Measurements from ENCODE around the gene KCNQ1.
A peak's percentile ranks its signal among the peaks of the same experiment; 100 is the strongest.

KCNQ1 gene

DNA sequence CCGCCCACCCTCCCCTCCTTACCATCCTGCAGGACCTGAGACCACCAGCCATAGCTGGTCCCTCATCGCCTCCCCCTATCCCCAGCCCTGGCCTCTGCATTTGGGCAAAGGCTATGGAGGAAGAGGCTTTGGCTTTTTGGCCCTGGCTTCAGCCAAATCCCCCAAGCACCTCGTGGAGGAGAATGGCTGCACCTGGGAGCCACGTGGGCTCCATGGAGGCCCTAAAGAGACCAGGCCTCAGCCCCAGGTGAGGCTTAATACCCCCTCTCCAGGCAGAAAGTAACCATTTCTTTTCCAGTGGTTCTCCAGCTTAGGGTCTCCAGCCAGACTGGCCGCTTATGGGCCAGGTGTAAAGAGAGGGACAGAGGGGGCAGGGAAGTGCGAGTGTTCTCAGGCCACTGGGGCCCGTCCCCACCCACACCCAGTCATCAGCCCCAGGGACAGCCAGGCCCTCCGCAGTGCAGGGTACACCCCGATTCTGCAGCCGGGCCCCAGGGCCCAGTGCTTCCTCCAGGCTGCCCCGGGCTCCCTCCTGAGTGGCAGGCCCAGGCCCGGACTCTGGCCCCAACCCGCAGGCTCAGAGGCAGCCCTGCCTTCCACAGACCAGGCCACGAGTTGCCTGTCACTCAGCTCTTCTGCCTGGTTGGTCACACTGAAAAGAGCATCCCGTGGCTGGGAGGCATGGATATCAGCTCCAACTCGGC, 414.3 kb downstream of the KCNQ1 start:
- no peak for DNase-seq

GRCh38 chr11:2859699-2860037, 414.9 kb downstream of the KCNQ1 start:
- no peak for DNase-seq

DNA sequence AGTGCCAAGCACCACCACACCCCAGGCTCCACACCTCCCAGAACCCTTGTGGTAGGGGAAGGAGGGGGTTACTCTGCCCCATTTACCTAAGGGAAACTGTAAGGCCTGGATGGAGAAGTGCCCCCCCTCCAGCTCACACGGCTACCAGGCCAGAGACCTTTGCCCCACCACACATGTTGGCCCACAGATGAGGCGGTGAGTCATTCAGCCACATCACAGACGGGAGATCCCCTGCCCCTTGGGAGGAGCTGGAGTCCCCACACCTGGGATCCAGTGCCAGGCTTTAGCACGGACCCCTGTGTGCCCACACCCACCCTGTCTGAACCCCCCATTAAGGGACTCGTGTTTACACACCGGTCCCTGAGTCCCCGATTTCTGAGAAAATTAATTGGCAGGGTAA, 415.8 kb downstream of the KCNQ1 start:
- no peak for DNase-seq

- peak; percentile 5 for DNase-seq
Observed at GRCh38 chr11:2862395-2863275, 417.8 kb downstream of the KCNQ1 start.

DNA sequence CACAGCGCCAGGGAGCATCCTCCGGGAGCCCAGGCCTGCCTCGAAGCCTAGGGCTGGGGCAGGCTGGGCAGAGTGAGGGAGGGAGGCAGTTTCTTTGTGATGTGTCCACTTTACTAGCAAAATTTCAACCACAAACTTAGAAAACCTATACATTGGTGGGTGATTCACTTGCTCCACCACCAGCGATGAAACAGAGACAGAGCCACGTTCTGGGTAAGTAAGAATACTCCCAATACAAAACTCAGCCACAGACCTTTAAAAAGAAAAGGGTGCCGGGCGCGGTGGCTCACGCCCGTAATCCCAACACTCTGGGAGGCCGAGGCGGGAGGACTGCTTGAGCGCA, 418.4 kb downstream of the KCNQ1 start:
- no peak for DNase-seq

GRCh38 chr11:2864901-2865300, 420.1 kb downstream of the KCNQ1 start:
- no peak for DNase-seq

- no peak for DNase-seq
Observed at GRCh38 chr11:2865922-2866577, 421.2 kb downstream of the KCNQ1 start.

GRCh38 chr11:2867142-2867541, 422.3 kb downstream of the KCNQ1 start:
- no peak for DNase-seq

DNA sequence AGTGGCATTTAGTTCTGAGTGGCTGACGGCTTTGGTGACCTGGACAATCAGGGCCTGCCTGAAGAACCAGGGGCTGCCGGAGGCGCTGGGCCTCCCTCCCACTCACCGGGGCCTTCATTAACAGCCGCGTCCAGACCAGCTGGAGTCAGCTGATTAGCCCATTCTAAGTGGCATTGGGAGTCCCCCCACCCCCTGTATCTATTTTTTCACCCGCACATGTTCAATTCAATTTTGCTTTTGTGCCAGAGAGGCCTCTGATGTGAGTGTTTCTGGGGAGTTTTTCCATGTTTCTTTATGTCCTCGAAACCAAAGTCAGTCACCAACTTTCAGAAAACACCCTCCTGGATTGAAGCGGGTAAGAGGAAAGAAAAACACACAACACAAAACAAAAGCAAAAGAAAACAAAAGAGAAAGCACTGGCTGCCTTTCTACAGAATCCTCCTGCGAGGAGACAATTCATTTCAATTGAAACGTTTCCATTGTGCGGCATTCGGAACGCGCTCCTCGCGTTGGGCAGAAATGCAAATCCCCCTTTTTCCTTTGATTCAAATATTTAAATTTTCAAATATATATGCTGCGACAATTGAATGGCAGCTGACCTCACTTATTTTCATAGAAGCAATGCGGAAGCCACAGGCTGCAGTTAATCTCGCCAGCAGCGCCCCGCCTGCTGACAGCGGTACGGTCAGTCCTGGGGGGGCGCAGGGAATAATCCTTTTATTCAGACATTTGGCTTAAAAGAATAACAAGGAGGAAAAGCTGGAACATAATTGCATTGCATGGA, 423.1 kb downstream of the KCNQ1 start:
- peak; percentile 51 for DNase-seq

DNA sequence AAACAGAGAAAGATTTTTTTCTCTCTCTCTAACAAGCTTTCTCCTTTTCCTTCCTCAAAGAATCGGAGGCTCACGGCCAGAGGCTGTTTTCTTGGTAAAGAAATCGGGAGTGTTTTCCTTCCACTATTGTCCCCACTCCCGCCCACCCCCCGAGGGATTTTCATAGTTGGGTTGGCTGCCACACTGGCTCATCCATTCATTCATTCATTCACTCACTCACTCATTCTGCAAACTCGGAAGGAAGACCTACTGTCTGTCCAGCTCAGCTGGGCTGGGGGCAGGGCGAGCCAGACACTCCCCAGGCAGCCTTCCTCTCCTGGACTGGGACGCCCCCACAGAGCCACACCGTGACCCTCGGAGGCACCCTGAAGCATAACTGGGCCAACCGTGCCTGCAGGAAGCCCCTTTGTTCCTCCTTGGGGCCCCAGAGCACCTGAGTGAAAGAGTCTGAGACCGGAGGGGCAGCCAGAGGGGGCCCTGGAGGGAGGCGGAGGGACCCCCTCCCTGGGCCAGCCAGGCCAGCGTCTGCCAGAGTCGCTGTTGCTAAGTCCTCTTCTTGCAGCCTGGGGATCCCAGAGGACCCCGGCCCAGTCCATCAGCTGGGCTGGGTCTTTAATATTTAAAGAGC, 423.8 kb downstream of the KCNQ1 start:
- peak; percentile 51 for DNase-seq

GRCh38 chr11:2869134-2869526, 424.3 kb downstream of the KCNQ1 start:
- peak; percentile 81 for DNase-seq

DNA sequence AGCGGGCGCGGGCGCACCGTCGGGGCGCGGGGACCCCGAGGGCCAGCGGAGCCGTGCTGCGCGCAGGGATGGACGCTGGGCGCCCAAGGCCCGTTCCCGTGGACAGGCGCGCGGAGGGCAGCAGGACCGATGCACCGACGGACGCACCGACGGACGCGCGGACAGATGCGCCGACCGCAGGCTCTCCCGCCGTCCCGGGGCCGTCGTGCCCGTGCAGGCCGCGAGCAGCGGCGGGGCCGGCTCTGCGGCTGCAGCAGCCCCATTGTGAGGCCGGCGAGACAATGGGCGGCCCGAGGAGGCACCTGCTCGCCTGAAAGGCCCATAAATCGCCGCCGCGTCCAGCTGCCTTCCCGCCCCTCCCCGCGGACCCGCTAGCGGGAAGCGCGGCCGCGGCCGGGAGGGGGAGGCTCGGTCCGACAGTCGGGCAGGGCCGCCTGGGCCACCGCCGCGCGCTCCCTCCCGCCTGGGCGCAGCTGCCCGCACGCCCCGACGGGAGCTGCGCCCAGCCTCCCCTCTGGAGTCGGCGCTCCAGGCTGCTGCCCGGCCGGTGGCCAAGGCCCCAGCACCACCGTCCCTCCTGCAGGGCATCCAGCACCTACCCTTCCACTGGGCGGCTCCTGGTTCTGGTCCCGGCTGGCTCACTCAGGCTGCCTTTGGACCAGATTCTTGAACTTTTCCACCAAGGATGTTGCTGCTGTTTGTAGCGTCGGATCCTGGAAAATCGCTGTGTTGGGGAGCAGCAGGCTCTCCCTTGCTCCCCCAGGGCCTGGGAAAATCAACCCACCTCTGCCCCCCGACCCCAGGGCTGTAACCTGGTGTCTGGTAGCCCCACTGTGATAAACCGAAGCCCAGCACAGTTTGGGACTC, 425.0 kb downstream of the KCNQ1 start:
- peak; percentile 19 for DNase-seq

GRCh38 chr11:2870460-2870859, 425.7 kb downstream of the KCNQ1 start:
- DNase-seq, result no peak

DNA sequence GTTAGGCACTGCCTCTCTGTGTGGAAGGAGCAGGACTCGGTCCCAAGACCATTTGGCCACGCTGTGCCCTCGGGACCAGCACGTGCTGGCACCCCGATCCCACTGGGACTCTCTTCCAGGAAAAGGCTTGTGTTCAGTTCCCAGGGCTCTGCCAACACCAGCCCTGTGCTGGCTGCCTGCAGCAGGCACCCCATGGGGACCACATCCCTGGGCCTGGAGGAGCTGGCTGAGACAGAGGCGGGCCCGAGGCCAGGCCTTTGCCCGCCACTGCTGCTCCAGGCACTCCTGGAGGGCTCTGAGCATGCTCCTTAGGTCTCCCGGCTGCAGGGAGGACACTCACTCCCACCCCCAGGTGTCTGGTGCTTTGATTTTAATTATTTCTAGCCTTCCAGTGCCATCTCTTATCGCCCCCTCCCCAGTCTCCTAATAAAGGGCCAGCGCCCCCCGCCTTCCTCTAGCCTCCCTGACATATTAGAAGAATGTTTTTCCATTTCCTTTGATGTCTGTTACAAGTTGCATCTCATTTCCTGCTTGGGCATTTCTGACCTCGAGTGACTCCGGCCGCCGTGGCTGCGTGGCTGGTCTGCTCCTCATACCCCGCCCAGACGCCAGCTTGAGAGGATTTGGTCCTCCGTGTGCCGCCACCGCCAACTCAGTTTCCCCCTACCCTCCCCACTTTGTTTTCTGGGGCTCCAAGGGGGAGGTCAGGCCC, 426.3 kb downstream of the KCNQ1 start:
- DNase-seq, result no peak

DNA sequence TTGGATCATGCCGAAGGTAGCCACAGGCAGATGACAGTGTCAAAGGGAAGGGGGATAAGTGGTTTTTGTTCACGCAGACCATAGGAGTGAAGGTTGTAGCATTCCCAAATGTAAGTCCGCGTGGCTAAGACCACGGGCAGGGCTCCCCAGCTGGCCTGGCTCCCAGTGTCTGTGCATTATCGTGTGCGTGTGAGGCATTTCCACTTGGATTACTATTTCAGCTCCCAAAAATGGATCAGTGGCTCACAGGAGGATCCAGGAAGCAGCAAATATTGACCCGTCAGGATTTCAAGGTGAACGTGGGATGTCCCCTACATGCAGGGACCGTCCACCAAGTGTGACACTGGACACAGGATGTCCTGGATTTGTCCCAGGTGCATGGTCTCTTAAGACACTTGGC, 430.2 kb downstream of the KCNQ1 start:
- DNase-seq, result no peak

DNA sequence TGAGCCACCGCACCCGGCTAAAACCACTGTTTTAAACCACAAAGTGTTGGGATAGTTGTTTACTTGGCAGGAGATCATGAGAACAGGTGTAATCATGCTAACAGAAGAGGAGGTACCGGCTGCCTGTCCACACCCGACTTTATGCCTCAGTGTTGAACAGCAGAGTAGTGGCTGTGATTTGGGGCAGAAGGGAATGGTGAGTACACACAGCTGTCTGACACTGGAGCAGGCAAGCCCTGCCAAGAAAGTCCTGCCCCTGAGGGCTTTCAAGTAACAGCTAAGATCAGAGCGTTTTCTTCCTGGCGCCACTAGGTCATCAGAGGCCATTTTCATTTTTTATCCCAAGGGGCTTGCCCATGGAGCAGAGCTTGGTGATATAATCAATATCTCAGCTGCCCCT, 432.7 kb downstream of the KCNQ1 start:
- no peak for DNase-seq

DNA sequence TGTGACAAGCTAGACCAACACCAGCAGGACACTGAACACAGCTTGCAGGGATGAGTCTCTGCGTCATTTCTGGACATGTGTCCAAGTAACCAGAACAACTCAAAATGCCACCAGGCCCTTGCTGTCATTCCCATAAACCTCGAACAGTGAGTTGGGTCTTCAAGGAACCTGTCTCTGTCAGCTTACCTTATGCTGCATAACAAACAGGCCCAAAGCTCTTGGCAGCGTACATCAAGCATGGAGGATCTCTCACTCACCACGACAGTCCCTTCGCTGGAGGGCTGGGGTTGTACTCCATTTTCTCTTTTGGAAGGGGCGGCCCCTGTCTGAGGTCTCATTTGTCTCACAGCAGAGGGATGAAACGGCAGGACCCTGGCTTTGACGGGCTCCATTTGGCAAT, 434.0 kb downstream of the KCNQ1 start:
- DNase-seq, result no peak

GRCh38 chr11:2880646-2881045, 435.8 kb downstream of the KCNQ1 start:
- DNase-seq, result no peak

DNA sequence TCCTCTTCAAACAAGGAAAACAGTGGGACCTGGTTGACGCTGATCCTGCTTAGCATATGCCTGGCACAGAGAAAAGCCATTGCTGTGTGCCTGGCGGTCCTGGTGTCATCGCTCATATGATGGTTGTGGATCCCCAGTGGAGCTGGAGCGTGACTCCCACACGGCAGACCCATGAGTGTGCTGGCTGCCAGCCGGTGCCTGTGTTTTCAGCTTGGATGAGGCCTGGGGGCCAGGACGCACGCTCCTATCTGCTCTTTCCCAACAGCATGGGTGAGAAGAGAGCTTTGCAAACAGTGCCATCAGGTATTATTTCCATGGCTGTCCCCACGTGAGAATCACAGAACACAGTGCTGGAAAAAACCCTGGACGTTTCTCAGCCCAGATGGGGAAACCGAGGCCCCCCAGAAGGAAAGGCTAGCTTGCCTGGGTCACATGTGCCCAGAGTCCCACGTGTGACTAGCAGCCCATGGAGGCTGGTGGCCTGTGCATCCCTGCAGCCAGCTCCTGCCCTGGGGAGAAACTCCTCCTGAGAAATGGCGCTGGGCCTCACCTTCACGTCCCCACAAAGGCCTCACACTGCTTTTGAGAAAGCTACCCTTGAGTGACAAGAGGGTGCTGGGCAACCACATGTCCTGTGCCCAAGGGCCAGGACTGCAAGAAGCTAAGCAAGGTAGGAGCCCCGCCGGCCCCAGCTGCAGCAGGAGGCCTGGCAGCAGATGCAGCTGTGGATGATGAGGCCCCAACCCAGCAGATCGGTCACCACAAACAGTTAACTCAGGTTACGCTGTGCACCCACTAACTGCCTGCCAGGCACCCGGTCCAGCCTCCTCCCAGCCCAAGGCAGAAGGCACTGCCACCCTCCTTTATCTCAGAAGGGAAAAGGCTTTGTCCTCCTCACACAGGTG, 436.5 kb downstream of the KCNQ1 start:
- DNase-seq, result no peak

- DNase-seq, result no peak
Observed at GRCh38 chr11:2881981-2882375, 437.2 kb downstream of the KCNQ1 start.
